Smooth muscle cell (in vitro differentiated cells): ENCODE results near the gene USP40. TPM values are rescaled to one million over a fixed set of nuclear protein-coding genes. Genes with fewer than 3 reads are reported as not detected.
A peak's percentile ranks its signal among the peaks of the same experiment; 100 is the strongest.

Experiments used
- DNase-seq: peaks from one replicate; lab custom pipeline; 2025; ENCODE audit not compliant: unreplicated experiment; lab: John Stamatoyannopoulos, UW
- H2AFZ ChIP-seq: fragments of 200-600 bp; sonication (generic); 2 replicates; pipeline ENCODE4 v1.6.0; 2016; ENCODE audit warnings: antibody characterized with exemption, low read depth, mild to moderate bottlenecking
- H3F3A ChIP-seq: fragments of 200-600 bp; sonication (generic); 2 replicates; pipeline ENCODE4 v1.6.0; 2017; ENCODE audit warnings: antibody characterized with exemption, low read depth
- H3K27ac ChIP-seq: fragments of 200-600 bp; sonication (generic); 2 replicates; pipeline ENCODE4 v1.5.1; 2016; ENCODE audit warnings: low read depth, mild to moderate bottlenecking
- H3K27me3 ChIP-seq: fragments of 200-600 bp; sonication (generic); 2 replicates; pipeline ENCODE4 v1.6.1; 2016; ENCODE audit warnings: low read depth, mild to moderate bottlenecking
- H3K36me3 ChIP-seq: fragments of 200-600 bp; sonication (generic); 2 replicates; pipeline ENCODE4 v1.5.1; 2016; ENCODE audit warnings: low read depth
- H3K4me1 ChIP-seq: fragments of 200-600 bp; sonication (generic); 2 replicates; pipeline ENCODE4 v1.5.1; 2016; ENCODE audit warnings: low read depth
- H3K4me2 ChIP-seq: fragments of 200-600 bp; sonication (generic); 2 replicates; pipeline ENCODE4 v1.6.0; 2016; ENCODE audit warnings: mild to moderate bottlenecking
- H3K4me3 ChIP-seq: fragments of 200-600 bp; sonication (generic); 2 replicates; pipeline ENCODE4 v1.5.1; 2016; ENCODE audit warnings: mild to moderate bottlenecking
- H3K79me2 ChIP-seq: fragments of 200-600 bp; sonication (generic); 2 replicates; pipeline ENCODE4 v1.6.0; 2016; ENCODE audit warnings: low read depth, mild to moderate bottlenecking
- H3K9ac ChIP-seq: fragments of 200-600 bp; sonication (generic); 2 replicates; pipeline ENCODE4 v1.6.0; 2016; ENCODE audit warnings: low read depth
- H3K9me3 ChIP-seq: fragments of 200-600 bp; sonication (generic); replicated peaks from 2 replicates; pipeline ENCODE4 v1.5.1; 2016; ENCODE audit warnings: low read depth
- H4K20me1 ChIP-seq: fragments of 200-600 bp; sonication (generic); 2 replicates; pipeline ENCODE4 v1.6.0; 2016; ENCODE audit warnings: low read depth
- CTCF ChIP-seq: fragments of 200-600 bp; sonication (generic); IDR thresholded peaks from 2 replicates; pipeline ENCODE4 v1.5.1; 2017; ENCODE audit warnings: borderline replicate concordance, mild to moderate bottlenecking, antibody characterized with exemption; ENCODE audit not compliant: insufficient read depth, poor library complexity, severe bottlenecking
- WGBS: methylation state at CpG from one replicate; pipeline ENCODE4 v1.1.7; 2016; ENCODE audit warnings: low lambda C conversion rate; 5-methylcytosine and 5-hydroxymethylcytosine counted together
- polyA plus RNA-seq: library from polyadenylated mRNA; unstranded; fragments of >200 nt; fragmentation: Nextera tagmentation; extraction: Ambion mirVana; gene quantifications from 2 replicates; pipeline ENCODE4 v1.2.1, GENCODE V29; 2016
- total RNA-seq: library from RNA; depleted of rRNA; stranded (reverse); fragments of >200 nt; gene quantifications from 2 replicates; pipeline ENCODE4 v1.2.3, GENCODE V29; 2014

USP40 gene
- total and polyA plus RNA-seq, 2 experiments from 2014 or later = 9.4 to 23.6 TPM

GRCh38 chr2:233449081-233449901 is 117.3 kb downstream of the USP40 start:
- WGBS = 61% methylated on average over 30 of the region's 31 CpGs
- H3K4me2 ChIP-seq = no peak overlapping the region
- H3F3A ChIP-seq = no peaks in the 10 kb centered on the region
- TF ChIP-seq CTCF = peak; percentile 75
- H4K20me1 ChIP-seq = no peaks in the 10 kb centered on the region
- no peak overlapping the region for H3K9ac ChIP-seq
- H3K9me3 ChIP-seq = no peaks in the 10 kb centered on the region
- no peak overlapping the region for H3K27ac ChIP-seq
- peak; percentile 12 for DNase-seq
- peaks cover 3% of the 10 kb centered on the region for H3K4me1 ChIP-seq
- no peaks in the 10 kb centered on the region for H3K36me3 ChIP-seq
- H3K79me2 ChIP-seq = no peaks in the 10 kb centered on the region
- no peaks in the 10 kb centered on the region for H3K27me3 ChIP-seq
- H2AFZ ChIP-seq = no peak overlapping the region
- no peak overlapping the region for H3K4me3 ChIP-seq

- H3K79me2 ChIP-seq = no peaks in the 10 kb centered on the region
- no peak overlapping the region for H3K9ac ChIP-seq
- H3K4me3 ChIP-seq = no peak overlapping the region
- no peak for DNase-seq
- WGBS = 92% methylated on average over 4 of the region's 4 CpGs
- TF ChIP-seq CTCF = no peak
- H3K27me3 ChIP-seq = no peaks in the 10 kb centered on the region
- H3F3A ChIP-seq = no peaks in the 10 kb centered on the region
- H3K27ac ChIP-seq = no peak overlapping the region
- no peaks in the 10 kb centered on the region for H4K20me1 ChIP-seq
- H2AFZ ChIP-seq = no peak overlapping the region
- no peaks in the 10 kb centered on the region for H3K36me3 ChIP-seq
- peaks cover 3% of the 10 kb centered on the region for H3K4me1 ChIP-seq
- no peaks in the 10 kb centered on the region for H3K9me3 ChIP-seq
- H3K4me2 ChIP-seq = no peak overlapping the region
Measured at GRCh38 chr2:233448575-233448974, 118.0 kb downstream of the USP40 start.

GRCh38 chr2:233448220-233448559 is 118.4 kb downstream of the USP40 start:
- H3K4me2 ChIP-seq = no peak overlapping the region
- no peaks in the 10 kb centered on the region for H3K27me3 ChIP-seq
- no peaks in the 10 kb centered on the region for H3K36me3 ChIP-seq
- no peak overlapping the region for H3K9ac ChIP-seq
- no peaks in the 10 kb centered on the region for H3K9me3 ChIP-seq
- peak; percentile 32 for TF ChIP-seq CTCF
- no peaks in the 10 kb centered on the region for H3F3A ChIP-seq
- H3K79me2 ChIP-seq = no peaks in the 10 kb centered on the region
- H4K20me1 ChIP-seq = no peaks in the 10 kb centered on the region
- 83% methylated on average over 11 of the region's 11 CpGs for WGBS
- H3K27ac ChIP-seq = no peak overlapping the region
- DNase-seq = no peak
- H2AFZ ChIP-seq = no peak overlapping the region
- H3K4me3 ChIP-seq = no peak overlapping the region
- H3K4me1 ChIP-seq = peaks cover 3% of the 10 kb centered on the region

- no peak overlapping the region for H3K4me3 ChIP-seq
- H3K4me2 ChIP-seq = no peak overlapping the region
- no peak overlapping the region for H2AFZ ChIP-seq
- 94% methylated on average over 15 of the region's 15 CpGs for WGBS
- H3K9ac ChIP-seq = no peak overlapping the region
- H3K36me3 ChIP-seq = no peaks in the 10 kb centered on the region
- H3K27ac ChIP-seq = no peak overlapping the region
- DNase-seq = no peak
- H3F3A ChIP-seq = no peaks in the 10 kb centered on the region
- no peaks in the 10 kb centered on the region for H3K9me3 ChIP-seq
- H4K20me1 ChIP-seq = no peaks in the 10 kb centered on the region
- TF ChIP-seq CTCF = no peak
- H3K79me2 ChIP-seq = no peaks in the 10 kb centered on the region
- peaks cover 3% of the 10 kb centered on the region for H3K4me1 ChIP-seq
- no peaks in the 10 kb centered on the region for H3K27me3 ChIP-seq
Measured at GRCh38 chr2:233447506-233448219, 118.9 kb downstream of the USP40 start.
